ENCODE data around the gene SMIM9.

SMIM9 gene

GRCh38 chrX:154804957-154805695 is 29.3 kb downstream of the SMIM9 start, which contains the start of gene MPP1:
Gene MPP1 (minus strand): TSS chrX:154805485. CDS start chrX:154805373, 112 bp downstream.
- peak; percentile 65 for DNase-seq (ENCODE audit: insufficient read length, low spot score)
- peak; percentile 52 for FAIRE-seq
- peak; percentile 34; the same call in 1 of the 2 replicates for TF ChIP-seq POLR2A (IDR thresholded peaks at IDR 0.05; ENCODE audit: low read depth, low read length)

GRCh38 chrX:154804261-154804956 is 30.1 kb downstream of the SMIM9 start:
- FAIRE-seq (no peak), DNase-seq (ENCODE audit: insufficient read length, low spot score) (no peak)
- no peak for TF ChIP-seq POLR2A (IDR thresholded peaks at IDR 0.05; ENCODE audit: low read depth, low read length)

- no peak for FAIRE-seq
- no peak for DNase-seq (ENCODE audit: insufficient read length, low spot score)
- TF ChIP-seq POLR2A (IDR thresholded peaks at IDR 0.05; ENCODE audit: low read depth, low read length) = no peak
Measured at GRCh38 chrX:154802947-154803346, 31.5 kb downstream of the SMIM9 start.

- FAIRE-seq (no peak), DNase-seq (ENCODE audit: insufficient read length, low spot score) (no peak)
- TF ChIP-seq POLR2A (IDR thresholded peaks at IDR 0.05; ENCODE audit: low read depth, low read length) = no peak
Measured at GRCh38 chrX:154800478-154801210, 33.8 kb downstream of the SMIM9 start.

- FAIRE-seq (no peak), DNase-seq (ENCODE audit: insufficient read length, low spot score) (peak; percentile 14)
Measured at GRCh38 chrX:154799556-154800348, 34.7 kb downstream of the SMIM9 start.

GRCh38 chrX:154797006-154797405 is 37.5 kb downstream of the SMIM9 start:
- TF ChIP-seq POLR2A (IDR thresholded peaks at IDR 0.05; ENCODE audit: low read depth, low read length) = no peak
- FAIRE-seq (peak; percentile 90), DNase-seq (ENCODE audit: insufficient read length, low spot score) (peak; percentile 27)

More at GRCh38 chrX:154799556-154800348, 34.7 kb downstream of the SMIM9 start:
- TF ChIP-seq POLR2A (IDR thresholded peaks at IDR 0.05; ENCODE audit: low read depth, low read length) = no peak

GRCh38 chrX:154795016-154795415 is 39.4 kb downstream of the SMIM9 start:
- no peak for TF ChIP-seq POLR2A (IDR thresholded peaks at IDR 0.05; ENCODE audit: low read depth, low read length)
- no peak for DNase-seq (ENCODE audit: insufficient read length, low spot score)
- FAIRE-seq = no peak

- TF ChIP-seq POLR2A (IDR thresholded peaks at IDR 0.05; ENCODE audit: low read depth, low read length) = no peak
- no peak for FAIRE-seq
- DNase-seq (ENCODE audit: insufficient read length, low spot score) = no peak
Measured at GRCh38 chrX:154793084-154793795, 41.2 kb downstream of the SMIM9 start.

- DNase-seq (ENCODE audit: insufficient read length, low spot score) (no peak), FAIRE-seq (no peak)
- no peak for TF ChIP-seq POLR2A (IDR thresholded peaks at IDR 0.05; ENCODE audit: low read depth, low read length)
Measured at GRCh38 chrX:154791939-154792338, 42.5 kb downstream of the SMIM9 start.

GRCh38 chrX:154791467-154791866 is 43.0 kb downstream of the SMIM9 start:
- no peak for TF ChIP-seq POLR2A (IDR thresholded peaks at IDR 0.05; ENCODE audit: low read depth, low read length)
- no peak for FAIRE-seq
- no peak for DNase-seq (ENCODE audit: insufficient read length, low spot score)

- TF ChIP-seq POLR2A (IDR thresholded peaks at IDR 0.05; ENCODE audit: low read depth, low read length) = no peak
- FAIRE-seq (no peak), DNase-seq (ENCODE audit: insufficient read length, low spot score) (no peak)
Measured at GRCh38 chrX:154785716-154786115, 48.7 kb downstream of the SMIM9 start.

- FAIRE-seq (no peak), DNase-seq (ENCODE audit: insufficient read length, low spot score) (no peak)
- TF ChIP-seq POLR2A (IDR thresholded peaks at IDR 0.05; ENCODE audit: low read depth, low read length) = no peak
Measured at GRCh38 chrX:154784149-154784995, 50.1 kb downstream of the SMIM9 start.

Measured in H54 (cell line).